LNCaP clone FGC (cell line): ENCODE data around the gene GTF2H2C.
"Not testable (repeated sequence)": the region's sequence is repeated elsewhere in the genome, so short reads cannot be mapped to it uniquely, and the experiment has no call there.

Experiments used
- DNase-seq: peaks from one replicate; pipeline ENCODE4 v3.0.0-alpha.2; 2011; ENCODE audit warnings: low read depth
- H3K4me3 ChIP-seq: 2 replicates; pipeline ENCODE4 v1.5.1; 2011; ENCODE audit warnings: mild to moderate bottlenecking, low read depth, low read length, control low read depth
- TF ChIP-seq, protein P1 (sequence below): IDR thresholded peaks from 2 replicates; pipeline ENCODE4 v1.5.1; 2012; ENCODE audit warnings: mild to moderate bottlenecking; ENCODE audit not compliant: control insufficient read depth, insufficient read depth; ENCODE audit errors: extremely low read depth

GTF2H2C gene

GRCh38 chr5:69559908-69560330 lies at the start of gene GTF2H2C:
Gene GTF2H2C (plus strand): TSS chr5:69560191. CDS start chr5:69565133, 4,942 bp downstream.
- DNase-seq = peak; percentile 45
- peak within 1 kb of the TSS; percentile 55 for H3K4me3 ChIP-seq
- TF ChIP-seq, protein P1, sequence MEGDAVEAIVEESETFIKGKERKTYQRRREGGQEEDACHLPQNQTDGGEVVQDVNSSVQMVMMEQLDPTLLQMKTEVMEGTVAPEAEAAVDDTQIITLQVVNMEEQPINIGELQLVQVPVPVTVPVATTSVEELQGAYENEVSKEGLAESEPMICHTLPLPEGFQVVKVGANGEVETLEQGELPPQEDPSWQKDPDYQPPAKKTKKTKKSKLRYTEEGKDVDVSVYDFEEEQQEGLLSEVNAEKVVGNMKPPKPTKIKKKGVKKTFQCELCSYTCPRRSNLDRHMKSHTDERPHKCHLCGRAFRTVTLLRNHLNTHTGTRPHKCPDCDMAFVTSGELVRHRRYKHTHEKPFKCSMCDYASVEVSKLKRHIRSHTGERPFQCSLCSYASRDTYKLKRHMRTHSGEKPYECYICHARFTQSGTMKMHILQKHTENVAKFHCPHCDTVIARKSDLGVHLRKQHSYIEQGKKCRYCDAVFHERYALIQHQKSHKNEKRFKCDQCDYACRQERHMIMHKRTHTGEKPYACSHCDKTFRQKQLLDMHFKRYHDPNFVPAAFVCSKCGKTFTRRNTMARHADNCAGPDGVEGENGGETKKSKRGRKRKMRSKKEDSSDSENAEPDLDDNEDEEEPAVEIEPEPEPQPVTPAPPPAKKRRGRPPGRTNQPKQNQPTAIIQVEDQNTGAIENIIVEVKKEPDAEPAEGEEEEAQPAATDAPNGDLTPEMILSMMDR = peak; percentile 26; the same call in 1 of the 2 replicates

DNA sequence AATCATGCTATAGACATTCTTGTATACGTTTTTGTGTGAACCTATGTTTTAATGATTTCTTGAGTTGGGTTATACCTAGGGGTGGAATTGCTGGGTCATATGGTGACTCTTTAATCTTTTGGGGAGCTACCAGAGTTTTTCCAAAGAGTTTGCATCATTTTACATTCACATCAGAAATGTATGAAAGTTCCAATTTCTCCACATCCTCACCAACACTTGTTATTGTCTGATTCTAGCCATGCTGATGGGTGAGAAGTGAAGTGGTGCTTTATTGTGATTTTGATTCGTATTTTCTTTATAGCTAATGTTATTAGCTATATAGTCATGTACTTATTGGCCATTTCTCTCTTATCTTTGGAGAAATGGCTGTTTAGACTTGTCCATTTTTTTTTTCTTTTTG lies 49.3 kb upstream of the GTF2H2C start:
- TF ChIP-seq, protein P1 = no peak
- no peak for DNase-seq
- H3K4me3 ChIP-seq = no peak overlapping the region

DNA sequence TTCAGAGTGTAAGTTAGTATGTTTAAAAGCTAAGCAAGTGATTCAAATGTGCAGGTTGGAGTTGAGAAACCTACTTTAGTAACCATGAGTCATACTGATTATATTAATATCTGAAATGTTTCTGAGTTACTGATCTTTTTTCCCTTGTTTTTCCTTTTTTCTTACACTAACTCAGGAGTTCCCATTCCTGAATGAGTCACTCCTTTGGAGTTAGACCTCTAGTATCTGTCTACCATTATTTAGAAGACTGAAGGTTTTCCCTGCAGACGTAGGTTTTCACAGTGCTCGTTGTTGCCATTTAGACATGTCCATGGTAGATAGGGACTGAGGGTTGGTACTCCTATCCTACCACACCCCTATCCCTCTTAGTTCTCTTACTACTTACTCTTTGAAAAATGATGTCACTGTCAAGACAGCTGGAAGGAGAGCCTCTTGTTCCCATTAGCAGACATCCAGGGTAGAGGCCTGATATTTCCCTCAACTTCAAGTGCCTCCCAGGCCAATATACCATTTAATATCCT lies 47.2 kb upstream of the GTF2H2C start:
- no peak overlapping the region for H3K4me3 ChIP-seq
- DNase-seq = no peak
- TF ChIP-seq, protein P1 = no peak

DNA sequence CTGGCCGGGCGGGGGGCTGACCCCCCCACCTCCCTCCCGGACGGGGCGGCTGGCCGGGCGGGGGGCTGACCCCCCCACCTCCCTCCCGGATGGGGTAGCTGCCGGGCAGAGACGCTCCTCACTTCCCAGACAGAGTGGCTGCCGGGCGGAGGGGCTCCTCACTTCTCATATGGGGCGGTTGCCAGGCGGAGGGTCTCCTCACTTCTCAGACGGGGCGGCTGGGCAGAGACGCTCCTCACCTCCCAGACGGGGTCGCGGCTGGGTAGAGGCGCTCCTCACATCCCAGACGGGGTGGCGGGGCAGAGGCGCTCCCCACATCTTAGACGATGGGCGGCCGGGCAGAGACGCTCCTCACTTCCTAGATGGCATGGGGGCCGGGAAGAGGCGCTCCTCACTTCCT lies 44.4 kb upstream of the GTF2H2C start:
- not testable (repeated sequence) for DNase-seq, H3K4me3 ChIP-seq

GRCh38 chr5:69516769-69517168 lies 43.2 kb upstream of the GTF2H2C start:
- DNase-seq = no peak
- TF ChIP-seq, protein P1 = no peak
- no peak overlapping the region for H3K4me3 ChIP-seq

- DNase-seq = peak; percentile 96
- H3K4me3 ChIP-seq = no peak overlapping the region
- TF ChIP-seq, protein P1 = no peak
Observed at GRCh38 chr5:69517763-69518212, 42.2 kb upstream of the GTF2H2C start.

DNA sequence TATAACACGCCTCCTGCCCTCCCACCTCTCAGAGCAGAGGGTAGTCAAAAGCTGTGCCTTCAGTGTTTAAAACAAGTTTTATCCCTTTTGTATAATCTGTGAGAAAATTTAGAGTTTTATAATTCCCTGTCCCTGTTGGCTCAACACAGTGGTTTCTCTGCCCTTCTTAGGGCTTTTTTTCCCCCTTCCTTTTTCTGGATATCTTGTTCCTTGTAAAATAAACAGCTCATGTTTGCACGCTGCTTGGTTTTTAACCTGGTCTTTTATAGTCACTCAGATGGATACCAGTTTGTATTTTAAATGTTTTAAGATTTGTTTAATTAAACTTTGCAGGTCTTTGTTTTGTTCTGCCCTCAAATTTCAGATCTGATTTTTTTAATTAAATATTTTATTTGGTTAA lies 40.7 kb upstream of the GTF2H2C start:
- peak; percentile 53 for DNase-seq
- TF ChIP-seq, protein P1 = no peak
- H3K4me3 ChIP-seq = no peak overlapping the region

DNA sequence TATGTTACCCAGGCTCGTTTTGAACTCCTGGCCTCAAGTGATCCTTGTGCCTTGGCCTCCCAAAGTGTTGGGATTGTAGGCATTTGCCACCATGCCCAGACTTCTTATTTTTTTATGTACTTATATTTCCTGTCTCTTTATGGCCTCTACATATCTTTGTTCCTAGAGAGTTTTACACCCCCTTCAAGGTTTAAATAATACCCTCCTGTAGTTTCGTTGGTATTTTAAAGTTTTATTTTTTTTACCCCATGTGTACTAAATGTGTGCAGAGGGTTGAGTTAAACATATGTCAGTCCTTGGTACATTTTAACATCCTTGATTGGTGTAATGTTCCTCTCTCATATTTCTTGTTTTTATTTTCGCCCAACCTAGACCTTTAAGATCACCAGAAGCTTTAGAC lies 38.0 kb upstream of the GTF2H2C start:
- H3K4me3 ChIP-seq = no peak overlapping the region
- DNase-seq = no peak
- TF ChIP-seq, protein P1 = no peak
